Transverse colon (tissue), 3 donors: ENCODE measurements around the gene OXA1L.
"Not testable (repeated sequence)": the region's sequence is repeated elsewhere in the genome, so short reads cannot be mapped to it uniquely, and the experiment has no call there.

ENCODE experiments used
- CTCF ChIP-seq, 5 experiments: fragments of 200-600 bp in 3 of 5; fragments of 450-650 bp in 2 of 5; sonication (generic) in 3 of 5; IDR thresholded peaks; 1 replicate in 2 of 5; 2 replicates in 3 of 5; pipeline ENCODE4 v1.5.1; 2016 to 2017; ENCODE audit warnings: antibody characterized with exemption in 5 of 5, inconsistent platforms in 3 of 5, mild to moderate bottlenecking in 2 of 5, moderate library complexity in 1 of 5
- EP300 ChIP-seq: sonication (generic); formaldehyde crosslinking; IDR thresholded peaks from one replicate; pipeline ENCODE4 v1.6.1; 2017; ENCODE audit warnings: antibody characterized with exemption, low read depth

GRCh38 chr14:22776849-22777248 is 10.4 kb downstream of the OXA1L start:
- TF ChIP-seq CTCF (IDR thresholded peaks at IDR 0.05); EP300: not testable (repeated sequence)
